Activated CD4-positive, alpha-beta T cell treated with anti-CD3 and anti-CD28 coated beads, Interleukin-2, amount 50 U/mL, for 48 hours (primary cell): ENCODE data around the gene RANBP9.

ENCODE experiments used
- DNase-seq, 2 experiments: peaks; one replicate each; pipeline ENCODE4 v3.0.0-alpha.2; 2020

Gene RANBP9

DNA sequence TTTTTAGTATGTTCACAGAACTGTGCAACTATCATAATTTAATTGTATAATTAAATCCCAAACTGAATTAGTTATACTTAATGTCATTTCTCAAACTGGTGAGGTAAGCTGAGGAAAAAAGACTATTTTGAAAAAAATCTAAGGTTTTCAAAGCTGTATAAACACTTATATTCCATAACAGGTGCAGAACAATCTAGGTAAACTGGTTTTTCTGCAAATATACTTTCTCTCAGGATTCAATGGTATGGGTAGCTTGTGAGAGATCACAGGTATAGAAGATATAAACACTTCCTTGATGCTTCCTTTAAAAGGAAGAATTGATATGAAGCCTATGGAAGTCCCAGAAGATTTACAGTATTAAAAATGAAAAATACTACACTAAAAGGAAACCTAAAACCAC is 62.8 kb downstream of the RANBP9 start:
- no peak for DNase-seq

DNA sequence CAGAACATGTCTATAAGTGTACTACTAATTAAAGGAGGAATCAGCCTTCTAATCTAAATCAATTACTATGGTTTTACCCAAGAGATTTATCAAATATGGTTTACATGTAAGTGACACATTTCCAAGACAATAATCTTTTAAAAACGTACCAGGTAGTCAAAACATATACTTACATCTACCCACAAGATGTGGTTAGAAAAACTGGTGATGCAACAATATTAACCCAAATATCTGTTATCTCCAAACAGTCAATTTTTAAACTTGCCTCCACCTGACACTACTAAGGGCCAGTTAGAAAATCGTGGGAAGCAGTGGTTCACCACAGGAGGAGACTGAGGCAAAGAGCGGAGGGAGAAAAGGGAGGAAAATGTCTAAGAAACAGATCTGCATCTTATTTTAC is 68.5 kb downstream of the RANBP9 start:
- no peak for DNase-seq

DNA sequence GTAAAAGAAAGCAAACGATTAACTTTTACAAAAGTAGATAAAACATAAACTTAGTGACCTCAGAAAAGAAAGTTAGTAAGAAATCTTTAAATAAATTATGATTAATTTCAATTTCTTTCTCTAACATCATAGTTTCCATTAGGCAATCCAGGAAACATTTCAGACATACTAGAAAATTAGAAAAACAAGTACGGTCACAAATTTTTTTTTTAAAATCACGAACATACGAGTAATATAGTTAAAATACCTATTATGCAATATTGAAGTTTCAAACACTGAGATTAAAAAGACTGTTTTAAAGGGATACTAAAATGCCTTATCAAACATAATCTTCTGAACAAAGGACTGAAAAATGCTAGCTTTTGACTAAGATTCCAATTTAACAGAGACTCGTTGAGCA is 70.3 kb downstream of the RANBP9 start:
- no peak for DNase-seq

DNA sequence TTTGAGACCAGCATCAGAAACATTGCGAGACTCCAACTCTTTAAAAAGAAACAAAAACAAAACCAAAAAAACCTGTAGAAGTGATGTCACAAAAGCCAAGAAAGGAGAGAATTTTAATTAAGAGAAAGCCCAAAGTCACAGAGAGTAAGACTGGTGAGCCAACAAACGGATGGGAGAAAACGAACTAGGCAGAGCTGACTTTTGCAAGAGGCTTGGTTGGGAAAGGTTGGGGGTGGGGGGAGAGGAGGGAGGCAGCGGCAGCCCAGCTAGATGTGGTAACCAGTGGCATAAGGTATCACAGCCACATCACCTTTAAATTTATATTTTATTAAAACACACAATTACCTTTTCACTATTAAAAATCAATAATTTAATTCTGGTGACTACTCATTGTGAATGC is 73.0 kb downstream of the RANBP9 start:
- no peak for DNase-seq

DNA sequence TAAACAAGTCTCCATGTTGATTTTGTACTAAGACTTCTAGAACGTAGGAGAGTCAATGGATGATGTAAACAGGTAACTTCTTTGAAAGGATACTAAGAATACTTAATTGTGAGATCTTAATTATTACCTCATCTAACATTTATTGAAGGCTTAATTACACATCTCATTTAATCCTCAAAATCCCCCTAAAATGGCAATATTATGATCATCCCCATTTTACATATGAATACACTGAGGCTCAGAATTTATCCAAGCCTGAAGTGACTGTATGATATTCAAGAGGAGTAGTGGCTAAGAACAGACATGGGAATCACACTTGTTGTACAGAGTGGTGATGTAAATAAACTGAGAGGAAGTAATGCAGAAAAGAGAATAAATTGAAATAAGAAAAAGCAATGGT is 73.6 kb downstream of the RANBP9 start:
- DNase-seq: no peak

DNA sequence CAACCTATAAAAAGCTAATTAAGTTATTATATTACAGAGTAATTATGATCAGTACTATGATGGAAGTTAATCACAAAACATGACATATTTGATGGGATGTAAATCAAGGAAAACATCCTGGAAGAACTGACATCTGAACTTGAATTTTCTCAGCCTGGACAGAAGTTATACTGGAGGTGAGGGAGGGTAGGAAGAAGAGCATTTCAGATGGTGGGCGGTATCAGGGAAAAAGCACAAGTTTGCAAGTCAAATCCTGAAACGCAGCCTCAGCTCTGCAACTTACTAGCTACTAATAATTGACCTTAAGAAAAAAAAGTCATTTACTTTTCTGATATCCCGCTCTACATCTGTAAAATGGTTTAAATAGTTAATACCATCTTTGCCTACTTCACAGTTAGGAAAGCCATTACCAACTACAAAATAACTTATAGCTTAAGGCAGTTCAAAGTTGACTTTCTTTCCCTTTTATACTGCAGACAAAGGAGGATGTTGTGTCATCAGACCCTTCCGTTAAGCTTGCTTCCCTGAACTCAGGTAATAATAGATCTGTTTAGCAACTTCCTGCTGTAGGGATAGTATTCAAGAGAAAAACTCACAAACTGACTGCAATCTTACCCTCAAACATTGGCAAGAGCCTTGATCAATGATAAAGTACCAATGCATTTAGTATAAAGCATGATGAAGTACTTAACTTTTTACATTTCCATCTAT is 75.5 kb downstream of the RANBP9 start:
- no peak for DNase-seq

DNA sequence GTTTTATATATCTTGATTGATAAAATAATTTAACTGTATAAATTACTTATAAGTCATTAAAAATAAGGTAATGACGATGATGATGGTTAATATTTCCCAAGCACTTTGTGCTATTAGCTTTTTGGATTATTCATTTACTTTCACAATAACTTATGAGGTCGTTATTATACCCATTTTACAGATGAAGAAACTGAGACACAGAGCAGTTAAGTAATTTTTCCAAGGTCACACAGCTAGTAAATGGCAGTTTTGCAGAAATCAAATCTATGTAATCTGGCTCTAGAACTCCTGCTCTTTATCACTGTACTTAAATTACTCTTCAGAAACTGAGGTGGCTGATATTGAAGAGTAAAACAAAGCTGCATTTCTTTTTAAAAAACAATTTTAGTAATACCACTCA is 78.3 kb downstream of the RANBP9 start:
- DNase-seq: no peak

DNA sequence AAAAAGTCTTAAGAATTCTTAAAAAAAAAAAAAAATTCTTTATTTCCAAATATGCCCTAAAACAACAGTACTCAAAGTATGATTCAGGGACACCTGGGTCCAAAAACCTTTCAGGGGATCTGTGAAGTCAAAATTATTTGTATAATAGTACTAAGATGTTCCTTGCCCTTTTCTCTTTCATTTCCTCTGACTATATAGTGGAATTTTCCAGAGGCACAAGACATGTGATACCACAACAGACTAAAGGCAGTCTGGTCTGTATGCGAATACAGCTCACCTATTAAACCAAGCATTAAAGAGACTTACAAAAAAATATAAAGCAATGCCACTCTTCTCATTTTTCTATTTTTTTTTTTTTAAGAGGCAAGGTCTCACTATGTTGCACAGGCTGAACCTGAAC is 81.1 kb downstream of the RANBP9 start:
- DNase-seq: no peak

DNA sequence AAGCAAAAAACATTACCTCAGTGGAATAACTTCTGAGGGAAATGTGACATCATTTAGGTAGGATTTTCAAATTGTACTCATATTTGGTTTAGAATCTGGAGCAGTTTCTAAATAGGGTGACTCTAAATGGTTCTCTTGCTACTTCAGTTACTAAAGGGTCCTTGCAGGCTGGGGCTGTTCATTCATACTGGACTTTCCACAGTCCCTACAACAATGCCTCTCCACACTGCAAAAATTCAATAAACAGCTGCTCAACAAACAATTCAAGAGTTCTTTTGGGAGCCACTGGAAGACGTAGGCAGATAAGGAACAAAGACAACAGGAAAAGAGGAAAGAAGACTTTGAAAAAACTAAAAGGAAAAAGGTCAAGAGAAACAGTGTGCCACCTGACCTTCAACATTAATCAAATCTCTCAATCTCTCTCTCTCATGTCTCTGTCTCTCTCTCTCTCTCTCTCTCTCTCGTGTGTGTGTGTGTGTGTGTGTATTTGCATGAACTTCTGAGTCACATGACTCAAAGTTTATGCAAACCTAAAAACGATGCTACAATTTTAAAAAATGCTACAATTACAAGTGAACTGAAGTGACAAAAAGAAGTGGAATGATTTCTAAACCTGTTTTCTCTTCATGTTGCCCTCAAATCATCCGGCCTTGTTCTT is 82.0 kb downstream of the RANBP9 start:
- no peak for DNase-seq

DNA sequence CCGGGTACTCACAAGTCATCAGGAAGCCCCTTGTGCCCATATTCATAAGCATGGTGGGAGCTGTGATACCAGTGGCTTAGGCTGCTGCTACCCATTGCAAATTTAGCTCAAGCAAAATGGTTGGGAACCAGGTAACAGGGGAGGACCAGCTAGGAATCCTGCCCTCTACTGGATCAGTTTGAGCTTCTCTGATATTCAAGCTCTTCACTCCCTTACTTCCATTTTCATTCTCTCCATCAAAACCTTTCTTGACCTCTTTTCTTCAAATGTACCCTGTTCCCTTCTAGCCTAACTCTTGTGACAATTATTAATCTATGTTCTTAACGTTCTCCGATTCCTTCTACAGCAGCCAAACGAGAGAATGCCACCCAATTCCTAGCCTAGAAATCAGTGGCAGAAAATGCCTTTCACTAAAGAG is 86.8 kb downstream of the RANBP9 start:
- peak in 1 of 2 experiments; percentile 26 for DNase-seq

DNA sequence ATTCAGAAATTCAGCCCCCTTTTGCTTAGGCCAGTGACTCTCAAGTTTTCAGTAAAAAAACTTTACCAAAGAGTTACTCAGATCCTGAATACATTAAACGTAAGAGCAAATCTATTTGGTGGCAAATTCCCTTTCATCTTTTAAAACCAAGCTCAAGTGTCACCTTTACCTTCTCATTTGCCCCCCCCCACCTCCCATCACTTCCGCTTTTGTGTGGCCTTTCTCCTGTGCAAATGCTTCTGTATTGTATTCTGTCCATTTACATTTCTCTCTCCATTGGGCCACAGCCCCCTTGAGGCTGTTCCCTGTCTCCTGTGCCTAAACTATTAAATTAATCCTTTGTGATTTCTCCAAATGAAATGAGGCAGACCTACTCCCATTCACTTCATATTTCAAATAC is 94.6 kb downstream of the RANBP9 start:
- no peak for DNase-seq

DNA sequence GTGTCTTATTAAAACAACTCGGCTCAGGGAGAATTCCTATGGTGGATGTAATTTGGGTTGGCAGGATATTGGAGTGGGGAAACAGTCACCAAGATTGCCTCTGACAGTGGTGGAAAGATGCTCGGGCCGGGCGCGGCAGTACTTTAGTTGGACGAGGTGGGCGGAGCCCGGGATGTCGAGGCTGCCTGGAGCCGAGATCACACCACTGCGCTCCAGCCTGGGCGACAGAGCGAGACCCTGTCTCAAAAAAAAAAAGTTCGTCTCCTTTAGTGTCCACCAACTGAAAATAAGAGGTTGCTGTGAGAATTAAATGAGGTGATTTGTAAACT is 95.9 kb downstream of the RANBP9 start:
- peak; percentile 57 to 63 for DNase-seq

DNA sequence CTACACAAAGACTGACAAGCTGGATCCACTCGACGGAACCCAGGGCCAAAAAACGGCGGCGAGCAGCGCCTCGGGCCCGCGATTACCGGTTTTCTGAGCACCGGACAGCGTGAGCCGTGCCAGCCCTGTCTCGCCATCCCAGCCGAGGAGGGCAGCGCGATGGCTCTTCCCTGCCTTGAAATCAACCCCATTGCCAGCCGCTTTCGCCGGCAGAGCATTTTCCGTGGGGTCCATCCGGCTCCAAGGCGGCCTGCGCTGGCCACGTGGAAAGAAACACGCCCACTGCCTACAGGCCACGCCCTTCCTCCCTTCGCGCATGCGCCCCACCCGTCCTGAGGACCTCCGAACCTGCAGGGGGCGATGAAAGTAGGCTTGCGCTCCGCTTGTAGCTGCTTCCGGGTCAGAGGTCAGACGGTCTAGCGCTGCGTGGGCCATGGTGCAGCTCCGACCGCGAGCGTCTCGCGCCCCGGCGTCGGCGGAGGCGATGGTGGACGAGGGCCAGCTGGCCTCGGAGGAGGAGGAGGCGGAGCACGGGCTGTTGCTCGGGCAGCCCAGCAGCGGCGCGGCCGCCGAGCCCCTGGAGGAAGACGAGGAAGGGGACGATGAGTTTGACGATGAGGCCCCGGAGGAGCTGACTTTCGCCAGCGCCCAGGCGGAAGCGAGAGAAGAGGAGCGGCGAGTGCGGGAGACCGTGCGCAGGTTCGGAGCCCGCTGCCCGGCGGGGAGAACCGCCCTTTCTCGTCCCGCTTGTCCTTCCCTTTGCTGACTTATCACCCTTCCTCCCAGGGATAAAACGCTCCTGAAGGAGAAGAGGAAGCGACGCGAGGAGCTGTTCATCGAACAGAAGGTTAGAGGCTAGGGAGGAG is 96.5 kb downstream of the RANBP9 start, which contains the start of gene NOL7:
Gene NOL7 (plus strand): TSS at position 410 of the 866 bp plus-strand sequence. CDS start 24 bp downstream, at position 434.
- peak; percentile 99 for DNase-seq

DNA sequence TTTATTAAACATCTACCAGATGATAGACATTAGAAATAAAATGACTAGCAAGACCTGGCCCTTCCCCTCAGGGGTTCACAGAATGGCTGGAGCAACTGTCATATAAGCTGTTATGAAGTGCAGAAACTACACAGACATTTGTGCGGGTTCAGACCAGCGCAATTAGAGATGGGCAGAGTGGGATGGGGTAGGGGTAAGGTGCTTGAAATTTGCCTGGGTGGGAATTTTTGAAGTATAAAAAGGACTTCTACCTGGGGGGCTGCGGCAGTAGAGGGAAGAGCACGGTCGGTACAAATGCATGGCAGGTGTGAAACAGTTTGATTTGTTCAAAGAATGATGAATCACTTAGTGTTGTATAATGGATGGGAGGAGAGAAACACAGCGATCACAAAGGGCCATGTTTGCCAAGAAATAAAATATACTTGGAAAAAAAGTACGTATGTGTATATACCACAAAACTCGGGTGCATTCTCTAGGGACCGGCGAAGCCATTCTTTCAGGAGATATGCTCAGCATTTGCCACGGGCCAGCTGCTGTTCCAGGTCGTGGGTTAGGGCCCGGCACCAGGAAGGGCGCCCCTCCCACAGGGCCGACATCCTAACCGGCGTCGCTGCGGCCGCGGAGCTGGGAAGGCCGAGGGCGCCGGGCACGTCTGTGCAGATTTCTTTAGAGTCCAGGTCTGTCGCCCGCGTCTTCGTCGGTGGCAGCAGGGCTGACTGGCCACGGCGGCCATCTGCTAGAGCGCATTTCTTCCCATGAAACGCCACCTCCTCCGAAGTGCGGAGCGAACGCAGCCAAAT is 97.3 kb downstream of the RANBP9 start:
- peak; percentile 43 to 50 for DNase-seq

DNA sequence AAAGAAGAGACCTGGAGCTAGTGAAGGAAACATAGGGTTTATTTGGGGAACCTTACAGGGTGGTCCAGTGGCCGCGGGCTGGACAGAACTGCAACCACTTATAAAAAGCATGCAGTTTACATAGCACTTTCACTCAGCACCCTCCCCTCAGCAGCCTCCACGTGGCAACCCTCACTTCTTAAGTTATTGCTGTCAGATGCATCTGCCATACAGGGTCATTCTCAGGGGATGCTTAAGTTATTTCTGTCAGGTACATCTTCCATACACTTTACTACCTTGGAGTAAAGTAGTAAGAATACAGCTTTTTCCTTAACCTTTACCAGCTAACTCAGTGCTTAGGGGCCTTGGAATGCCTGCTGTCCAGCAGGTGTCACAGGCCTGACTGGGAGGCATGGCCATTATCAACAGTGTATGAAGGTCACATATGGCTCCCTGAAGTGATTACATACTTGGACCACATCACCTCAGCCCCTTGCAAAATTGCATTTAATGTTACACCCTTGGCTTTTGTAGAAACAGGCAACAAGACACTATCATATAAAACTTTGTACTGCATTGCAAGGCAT is 98.5 kb downstream of the RANBP9 start:
- DNase-seq: no peak

DNA sequence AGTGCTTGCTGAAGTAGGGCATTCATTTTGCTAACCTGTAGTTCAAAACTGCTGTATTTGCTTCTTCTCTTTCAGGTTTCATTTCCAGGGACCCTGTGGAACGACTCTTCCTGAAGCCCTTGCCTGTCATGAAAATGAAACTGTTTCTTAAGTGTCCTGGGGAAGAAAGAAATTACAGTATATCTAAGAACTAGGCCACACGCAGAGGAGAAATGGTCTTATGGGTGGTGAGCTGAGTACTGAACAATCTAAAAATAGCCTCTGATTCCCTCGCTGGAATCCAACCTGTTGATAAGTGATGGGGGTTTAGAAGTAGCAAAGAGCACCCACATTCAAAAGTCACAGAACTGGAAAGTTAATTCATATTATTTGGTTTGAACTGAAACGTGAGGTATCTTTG is 99.9 kb downstream of the RANBP9 start:
- DNase-seq: no peak

DNA sequence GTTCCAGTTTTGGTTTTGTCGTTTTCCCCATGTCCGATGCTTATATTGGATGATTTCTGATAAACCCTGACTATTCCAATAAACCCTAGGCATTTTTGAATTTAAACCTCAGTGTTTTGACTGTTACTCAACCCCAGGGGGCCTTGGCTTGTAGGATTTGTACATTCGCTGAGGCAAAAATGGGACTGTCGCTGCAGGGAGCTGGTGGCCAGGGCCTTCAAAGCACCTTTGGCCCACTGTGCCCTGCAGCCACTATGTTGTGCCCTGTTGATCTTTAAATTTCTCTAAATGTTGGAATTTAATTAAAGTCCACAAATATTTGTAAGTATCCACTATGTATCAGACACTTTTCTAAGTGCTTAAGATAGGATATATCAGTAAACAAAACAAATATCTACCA is 106.0 kb downstream of the RANBP9 start:
- DNase-seq: no peak

DNA sequence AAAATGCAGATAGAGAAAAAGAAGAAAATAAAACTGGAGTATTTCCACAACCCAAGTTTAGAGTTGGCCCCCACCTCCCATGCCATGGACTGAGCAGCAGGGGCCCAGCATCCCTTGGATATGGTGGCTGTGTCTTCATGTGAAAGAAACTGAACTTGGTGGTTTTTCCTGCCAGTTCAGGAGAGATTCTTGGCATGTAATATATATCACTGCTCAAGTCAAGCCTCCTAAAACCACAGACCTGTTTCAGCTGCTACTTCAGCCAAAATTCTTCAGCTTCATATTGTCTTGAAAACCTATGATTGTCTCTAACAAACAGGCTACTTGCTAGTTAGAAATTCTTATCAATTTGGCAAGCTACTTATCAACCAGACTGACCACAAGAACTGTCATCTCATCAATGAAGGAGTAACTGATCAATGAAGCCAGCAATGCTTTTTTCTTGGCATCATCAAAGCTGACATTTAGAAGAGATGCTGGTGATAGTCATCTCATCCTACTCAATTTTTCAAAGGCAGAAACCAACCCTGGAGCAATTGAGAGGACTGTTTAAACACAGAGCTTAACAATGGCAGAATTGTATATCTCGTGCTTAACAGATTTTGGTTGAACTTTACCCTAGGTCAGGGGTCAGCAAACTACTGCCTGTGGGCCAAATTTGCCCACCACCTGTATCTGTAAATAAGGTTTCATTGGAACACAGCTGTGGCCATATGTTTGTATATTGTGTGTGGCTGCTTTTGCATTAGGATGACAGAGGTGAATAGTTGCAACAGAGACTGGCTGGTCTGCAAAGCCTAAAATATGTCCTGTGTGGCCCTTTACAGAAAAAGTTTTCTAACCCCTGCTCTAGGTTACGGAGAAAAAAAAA is 106.9 kb downstream of the RANBP9 start:
- DNase-seq: no peak

DNA sequence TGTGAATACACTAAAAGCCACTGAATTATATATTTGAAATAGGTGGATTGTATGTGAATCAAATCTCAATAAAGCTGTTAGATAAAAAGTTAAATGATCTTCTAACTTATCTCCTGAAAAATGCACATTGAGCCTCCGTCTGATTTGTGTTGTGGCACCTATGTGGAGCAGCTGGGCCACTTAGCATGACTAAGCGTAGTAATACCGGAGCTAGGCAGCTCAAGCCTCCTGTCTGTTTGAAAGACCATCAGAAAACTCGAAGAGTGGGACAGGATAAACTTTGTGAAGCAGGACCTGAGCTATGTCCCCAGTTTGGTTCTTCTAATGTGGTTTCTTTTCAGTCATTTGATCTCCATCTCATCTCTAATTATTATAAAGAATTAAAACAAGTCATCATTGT is 107.5 kb downstream of the RANBP9 start:
- no peak for DNase-seq

DNA sequence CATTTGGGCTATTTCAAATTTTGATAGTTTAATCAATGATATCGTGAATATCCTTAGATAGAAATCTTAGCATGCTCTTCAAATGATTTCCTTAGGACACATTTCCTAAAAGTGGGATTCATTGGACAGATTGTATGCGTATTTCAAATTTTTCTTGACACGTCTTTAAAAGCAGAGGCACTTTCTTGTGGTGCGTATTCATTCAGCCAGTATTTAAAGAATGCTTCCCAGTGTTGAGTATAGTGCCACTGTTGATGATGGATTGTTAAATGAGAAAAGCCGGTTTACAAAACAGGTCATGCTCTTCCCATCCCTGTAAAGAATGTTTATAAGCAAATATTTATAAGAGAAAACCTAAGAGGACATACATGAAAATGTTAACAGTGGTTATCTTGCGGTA is 111.6 kb downstream of the RANBP9 start:
- DNase-seq: no peak

DNA sequence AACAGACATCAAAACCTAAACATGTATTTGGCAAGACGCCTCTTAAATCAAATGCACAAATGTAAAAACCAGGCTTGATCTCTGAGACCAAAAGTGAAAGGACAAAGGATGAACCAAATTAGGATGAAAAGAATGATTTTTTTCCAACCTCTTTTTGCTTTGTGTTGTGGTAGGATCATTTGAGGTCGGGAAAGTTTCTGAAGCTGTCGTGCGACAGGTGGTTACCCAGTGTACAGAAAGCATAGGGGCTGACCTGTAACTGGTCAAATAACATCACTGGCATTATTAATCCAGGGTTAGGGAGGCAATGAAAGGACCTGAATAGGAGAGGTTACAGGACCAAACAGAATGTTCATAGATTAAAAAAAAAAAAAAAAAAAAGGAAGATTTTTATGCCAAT is 114.6 kb downstream of the RANBP9 start:
- no peak for DNase-seq

DNA sequence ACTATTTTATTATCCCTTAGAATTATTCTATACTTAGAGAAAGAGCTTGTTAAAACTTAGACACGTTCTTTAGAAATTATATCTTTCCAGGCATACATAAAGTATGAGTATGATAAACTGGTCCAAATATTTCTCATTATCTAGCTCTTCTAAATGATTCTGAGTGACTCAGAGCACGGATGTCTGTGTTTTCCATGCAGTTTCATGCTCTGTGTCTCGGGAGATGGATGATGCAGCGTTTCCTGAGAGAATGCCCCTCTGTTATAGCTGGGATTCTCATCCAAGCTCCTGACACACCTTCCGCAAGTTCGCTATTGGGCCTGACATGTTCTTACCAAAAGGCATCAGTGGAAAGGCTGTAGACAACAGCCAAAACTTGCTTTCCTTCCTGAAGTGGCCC is 117.9 kb downstream of the RANBP9 start:
- DNase-seq: no peak
